Activated CD8-positive, alpha-beta T cell treated with anti-CD3 and anti-CD28 coated beads for 36 hours (primary cell): ENCODE measurements around the gene ACBD3. TPM values are rescaled to one million over a fixed set of nuclear protein-coding genes. Genes with fewer than 3 reads are reported as not detected.

Experiments used
- ATAC-seq: fragments of 200-7000 bp; cut with Tn5 transposase; one replicate; pipeline ENCODE4 v1.10.0; 2021; ENCODE audit warnings: mild to moderate bottlenecking, moderate library complexity
- CTCF ChIA-PET: fragments of 350-600 bp; sonication (Branson Sonifier 250); formaldehyde crosslinking; loops from one replicate; lab custom pipeline; 2021; ENCODE audit warnings: antibody characterized with exemption; lab: Charles Lee
- POLR2A ChIA-PET: fragments of 350-600 bp; sonication (Branson Sonifier 250); formaldehyde crosslinking; loops from one replicate; lab custom pipeline; 2021; ENCODE audit warnings: antibody characterized with exemption; lab: Charles Lee
- DNase-seq: peaks from one replicate; pipeline ENCODE4 v3.0.0-alpha.2; 2020
- H3K27ac Mint-ChIP-seq: one replicate; pipeline ENCODE4 v1.8.0; 2021; ENCODE audit warnings: mild to moderate bottlenecking, mixed read lengths
- H3K27me3 Mint-ChIP-seq: one replicate; pipeline ENCODE4 v1.8.0; 2021; ENCODE audit warnings: mixed read lengths
- H3K36me3 Mint-ChIP-seq: one replicate; pipeline ENCODE4 v1.8.0; 2021; ENCODE audit warnings: low read depth, mixed read lengths
- H3K4me1 Mint-ChIP-seq: one replicate; pipeline ENCODE4 v1.8.0; 2021; ENCODE audit warnings: low read depth, mixed read lengths
- H3K4me3 Mint-ChIP-seq: one replicate; pipeline ENCODE4 v1.8.0; 2021; ENCODE audit warnings: mild to moderate bottlenecking, moderate library complexity, mixed read lengths
- H3K9me3 Mint-ChIP-seq: one replicate; pipeline ENCODE4 v1.8.0; 2021; ENCODE audit warnings: mixed read lengths
- CTCF ChIP-seq: fragments of 200-600 bp; IDR thresholded peaks from one replicate; pipeline ENCODE4 v1.8.0; 2022; ENCODE audit warnings: antibody characterized with exemption, mild to moderate bottlenecking
- intact Hi-C: fragments of 100-400 bp; cut with micrococcal nuclease; formaldehyde crosslinking; loops from one replicate; pipeline ENCODE4 v1.10.0; 2022
- total RNA-seq, 2 experiments: library from RNA; stranded (reverse); gene quantifications; one replicate each; pipeline ENCODE4 v1.2.3, GENCODE V29; 2021

The ACBD3 gene
- total RNA-seq, 2 experiments from 2014 or later, result 17.4 to 17.7 TPM

- CTCF ChIA-PET, result interaction anchor here (0.6 to 8.8 kb wide), 5 partner anchors 11 to 915 kb away, joined by 3 to 60 read pairs (median 5); no protein-coding TSS in a partner anchor
- TF ChIP-seq CTCF, result no peak
- ATAC-seq (no peak), DNase-seq (no peak)
- Mint-ChIP-seq H3K36me3 (peaks cover 14% of the 10 kb centered on the region), H3K27ac (peak overlapping the region; percentile 88), H3K9me3 (no peaks in the 10 kb centered on the region), H3K4me1 (peaks cover 37% of the 10 kb centered on the region), H3K4me3 (peak overlapping the region; percentile 94), H3K27me3 (no peaks in the 10 kb centered on the region)
- POLR2A ChIA-PET, result interaction anchor here (0.8 to 0.9 kb wide), 3 partner anchors 8 to 305 kb away, joined by 3 read pairs; no protein-coding TSS in a partner anchor
- intact Hi-C loops, result no loop called here
Observed at GRCh38 chr1:226185141-226186036, 1.2 kb downstream of the ACBD3 start.

- Mint-ChIP-seq H3K9me3 (peaks cover 2% of the 10 kb centered on the region), H3K4me3 (no peak overlapping the region), H3K4me1 (peaks cover 51% of the 10 kb centered on the region), H3K36me3 (peaks cover 25% of the 10 kb centered on the region), H3K27me3 (no peaks in the 10 kb centered on the region), H3K27ac (no peak overlapping the region)
- intact Hi-C loops, result no loop called here
- TF ChIP-seq CTCF, result no peak
- ATAC-seq (no peak), DNase-seq (no peak)
- ChIA-PET CTCF (interaction anchor here (0.7 to 8.8 kb wide), 5 partner anchors 8 to 57 kb away, joined by 3 to 60 read pairs (median 4); no protein-coding TSS in a partner anchor), POLR2A (no interaction called here)
Observed at GRCh38 chr1:226181996-226182714, 4.4 kb downstream of the ACBD3 start.

- DNase-seq (no peak), ATAC-seq (no peak)
- intact Hi-C loops, result no loop called here
- POLR2A ChIA-PET, result interaction anchor here (1.3 kb wide), 1 partner anchor 9 kb away, joined by 3 read pairs; no protein-coding TSS in a partner anchor
- Mint-ChIP-seq H3K27me3 (no peaks in the 10 kb centered on the region), H3K4me1 (peaks cover 33% of the 10 kb centered on the region), H3K36me3 (peaks cover 14% of the 10 kb centered on the region), H3K4me3 (no peak overlapping the region), H3K9me3 (peaks cover 2% of the 10 kb centered on the region), H3K27ac (no peak overlapping the region)
- TF ChIP-seq CTCF, result no peak
- CTCF ChIA-PET, result interaction anchor here (8.8 kb wide), 1 partner anchor 52 kb away, joined by 60 read pairs; no protein-coding TSS in a partner anchor
Observed at GRCh38 chr1:226176870-226177269, 9.7 kb downstream of the ACBD3 start.

- ChIA-PET POLR2A (no interaction called here), CTCF (interaction anchor here (1.7 to 3.0 kb wide), 2 partner anchors 13 to 47 kb away, joined by 4 to 8 read pairs; no protein-coding TSS in a partner anchor)
- H3K4me3 Mint-ChIP-seq, result no peak overlapping the region
- H3K4me1 Mint-ChIP-seq, result peaks cover 25% of the 10 kb centered on the region
- no peak for ATAC-seq
- H3K9me3 Mint-ChIP-seq, result peaks cover 2% of the 10 kb centered on the region
- no peak overlapping the region for H3K27ac Mint-ChIP-seq
- no peaks in the 10 kb centered on the region for H3K27me3 Mint-ChIP-seq
- intact Hi-C loops, result no loop called here
- TF ChIP-seq CTCF, result no peak
- H3K36me3 Mint-ChIP-seq, result peaks cover 6% of the 10 kb centered on the region
- no peak for DNase-seq
Observed at GRCh38 chr1:226172589-226172988, 14.0 kb downstream of the ACBD3 start.
